ENCODE measurements around the gene ATP6V1C2.

ATP6V1C2 gene

GRCh38 chr2:10772201-10772867 lies 50.9 kb downstream of the ATP6V1C2 start:
- Histone ChIP-seq H3K27ac (ENCODE audit: low read depth, low read length) (peak overlapping the region; percentile 92), H3K4me2 (ENCODE audit: low read length) (no peak overlapping the region), H2BK120ac (ENCODE audit: insufficient read depth, low read length, poor library complexity) (peak overlapping the region; percentile 80), H3K14ac (ENCODE audit: low read length) (peak overlapping the region; percentile 91), H2AK5ac (ENCODE audit: low read length) (peak overlapping the region; percentile 86), H3K4me1 (ENCODE audit: control insufficient read depth in 1 of 2, insufficient read depth in 2 of 2, low read length in 2 of 2) (peaks cover 23 to 29% of the 10 kb centered on the region in 2 experiments), H3K18ac (ENCODE audit: low read length) (peak overlapping the region; percentile 88), H3K79me2 (ENCODE audit: control insufficient read depth, insufficient read depth, low read length, poor library complexity) (peaks cover 7% of the 10 kb centered on the region), H3K36me3 (ENCODE audit: control insufficient read depth in 1 of 2, insufficient read depth in 2 of 2, low read length in 2 of 2) (peaks cover 19 to 24% of the 10 kb centered on the region in 2 experiments), H3K4me3 (ENCODE audit: low read depth, low read length) (no peak overlapping the region), H4K91ac (ENCODE audit: low read depth, low read length) (peak overlapping the region; percentile 87), H3K9ac (ENCODE audit: low read length) (no peak overlapping the region), H3K9me3 (ENCODE audit: insufficient read depth, low read depth, low read length) (no peaks in the 10 kb centered on the region), H3K27me3 (ENCODE audit: insufficient read depth, low read length) (no peaks in the 10 kb centered on the region), H3K23ac (ENCODE audit: low read length) (no peak overlapping the region), H2BK5ac (ENCODE audit: low read depth, low read length, poor library complexity) (peak overlapping the region; percentile 43), H2AFZ (ENCODE audit: insufficient read depth, low read length, poor library complexity) (peak overlapping the region; percentile 1), H3K79me1 (ENCODE audit: low read length) (peaks cover 21% of the 10 kb centered on the region), H2BK12ac (ENCODE audit: low read length) (peak overlapping the region; percentile 88), H4K12ac (ENCODE audit: low read depth, low read length) (no peak overlapping the region), H4K8ac (ENCODE audit: low read depth, low read length) (no peak overlapping the region), H3K4ac (ENCODE audit: low read depth, low read length) (peak overlapping the region; percentile 75)
- WGBS (ENCODE audit: extremely low coverage, insufficient coverage, insufficient read length), result no CpG with 5 or more reads among the region's 12 CpGs
- DNase-seq, result no peak

DNA sequence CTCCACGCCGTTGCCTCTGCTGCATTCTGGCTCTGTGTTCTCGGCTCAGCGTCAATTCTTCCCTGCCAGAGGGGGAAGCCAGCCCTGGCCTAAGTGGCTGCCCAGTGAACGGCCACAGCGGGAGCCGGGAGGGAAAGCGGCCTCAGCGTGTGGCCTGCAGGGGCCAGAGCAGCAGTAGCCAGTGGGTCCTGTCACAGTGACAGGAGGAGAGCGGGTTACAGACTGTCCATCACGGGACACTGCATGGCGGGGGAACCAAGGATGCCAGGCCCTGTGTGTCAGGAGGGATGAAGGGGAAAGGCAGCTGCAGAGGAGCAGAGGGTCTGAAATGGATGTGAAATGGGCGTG lies 51.4 kb downstream of the ATP6V1C2 start:
- DNase-seq, result no peak
- H2BK5ac ChIP-seq (ENCODE audit: low read depth, low read length, poor library complexity), result peak overlapping the region; percentile 43
- H2BK120ac ChIP-seq (ENCODE audit: insufficient read depth, low read length, poor library complexity), result peak overlapping the region; percentile 80
- peak overlapping the region; percentile 88 for H2BK12ac ChIP-seq (ENCODE audit: low read length)
- peak overlapping the region; percentile 75 for H3K4ac ChIP-seq (ENCODE audit: low read depth, low read length)
- H3K9me3 ChIP-seq (ENCODE audit: insufficient read depth, low read depth, low read length), result no peaks in the 10 kb centered on the region
- H3K36me3 ChIP-seq (ENCODE audit: control insufficient read depth in 1 of 2, insufficient read depth in 2 of 2, low read length in 2 of 2), result peaks cover 24 to 26% of the 10 kb centered on the region in 2 experiments
- peak overlapping the region; percentile 87 for H4K91ac ChIP-seq (ENCODE audit: low read depth, low read length)
- H3K4me3 ChIP-seq (ENCODE audit: low read depth, low read length), result no peak overlapping the region
- WGBS (ENCODE audit: extremely low coverage, insufficient coverage, insufficient read length), result no CpG with 5 or more reads among the region's 13 CpGs
- H4K8ac ChIP-seq (ENCODE audit: low read depth, low read length), result peak overlapping the region; percentile 54
- H3K9ac ChIP-seq (ENCODE audit: low read length), result no peak overlapping the region
- no peak overlapping the region for H3K4me2 ChIP-seq (ENCODE audit: low read length)
- no peak overlapping the region for H4K12ac ChIP-seq (ENCODE audit: low read depth, low read length)
- H3K27ac ChIP-seq (ENCODE audit: low read depth, low read length), result peak overlapping the region; percentile 92
- H2AFZ ChIP-seq (ENCODE audit: insufficient read depth, low read length, poor library complexity), result peak overlapping the region; percentile 1
- peak overlapping the region; percentile 86 for H2AK5ac ChIP-seq (ENCODE audit: low read length)
- H3K4me1 ChIP-seq (ENCODE audit: control insufficient read depth in 1 of 2, insufficient read depth in 2 of 2, low read length in 2 of 2), result peaks cover 23 to 29% of the 10 kb centered on the region in 2 experiments
- no peaks in the 10 kb centered on the region for H3K27me3 ChIP-seq (ENCODE audit: insufficient read depth, low read length)
- H3K18ac ChIP-seq (ENCODE audit: low read length), result peak overlapping the region; percentile 88
- H3K79me1 ChIP-seq (ENCODE audit: low read length), result peaks cover 21% of the 10 kb centered on the region
- H3K14ac ChIP-seq (ENCODE audit: low read length), result peak overlapping the region; percentile 91
- H3K79me2 ChIP-seq (ENCODE audit: control insufficient read depth, insufficient read depth, low read length, poor library complexity), result peaks cover 7% of the 10 kb centered on the region
- H3K23ac ChIP-seq (ENCODE audit: low read length), result no peak overlapping the region

GRCh38 chr2:10773821-10774341 lies 52.5 kb downstream of the ATP6V1C2 start:
- H2BK5ac ChIP-seq (ENCODE audit: low read depth, low read length, poor library complexity), result peak overlapping the region; percentile 56
- no CpG with 5 or more reads among the region's 8 CpGs for WGBS (ENCODE audit: extremely low coverage, insufficient coverage, insufficient read length)
- H4K91ac ChIP-seq (ENCODE audit: low read depth, low read length), result peak overlapping the region; percentile 88
- no peak overlapping the region for H3K9ac ChIP-seq (ENCODE audit: low read length)
- peaks cover 7% of the 10 kb centered on the region for H3K79me2 ChIP-seq (ENCODE audit: control insufficient read depth, insufficient read depth, low read length, poor library complexity)
- no peak overlapping the region for H3K18ac ChIP-seq (ENCODE audit: low read length)
- H2AFZ ChIP-seq (ENCODE audit: insufficient read depth, low read length, poor library complexity), result no peak overlapping the region
- peak overlapping the region; percentile 67 for H2BK120ac ChIP-seq (ENCODE audit: insufficient read depth, low read length, poor library complexity)
- peaks cover 21% of the 10 kb centered on the region for H3K79me1 ChIP-seq (ENCODE audit: low read length)
- H4K8ac ChIP-seq (ENCODE audit: low read depth, low read length), result peak overlapping the region; percentile 83
- no peak overlapping the region for H3K4me2 ChIP-seq (ENCODE audit: low read length)
- H3K23ac ChIP-seq (ENCODE audit: low read length), result no peak overlapping the region
- no peaks in the 10 kb centered on the region for H3K9me3 ChIP-seq (ENCODE audit: insufficient read depth, low read depth, low read length)
- no peak overlapping the region for H4K12ac ChIP-seq (ENCODE audit: low read depth, low read length)
- H2BK12ac ChIP-seq (ENCODE audit: low read length), result no peak overlapping the region
- H3K36me3 ChIP-seq (ENCODE audit: control insufficient read depth in 1 of 2, insufficient read depth in 2 of 2, low read length in 2 of 2), result peaks cover 34 to 37% of the 10 kb centered on the region in 2 experiments
- peaks cover 23 to 29% of the 10 kb centered on the region in 2 experiments for H3K4me1 ChIP-seq (ENCODE audit: control insufficient read depth in 1 of 2, insufficient read depth in 2 of 2, low read length in 2 of 2)
- H3K4me3 ChIP-seq (ENCODE audit: low read depth, low read length), result no peak overlapping the region
- DNase-seq, result peak; percentile 99
- no peak overlapping the region for H3K4ac ChIP-seq (ENCODE audit: low read depth, low read length)
- H3K27me3 ChIP-seq (ENCODE audit: insufficient read depth, low read length), result no peaks in the 10 kb centered on the region
- peak overlapping the region; percentile 92 for H3K27ac ChIP-seq (ENCODE audit: low read depth, low read length)
- H2AK5ac ChIP-seq (ENCODE audit: low read length), result no peak overlapping the region
- H3K14ac ChIP-seq (ENCODE audit: low read length), result peak overlapping the region; percentile 47

- Histone ChIP-seq H3K4me2 (ENCODE audit: low read length) (no peak overlapping the region), H2AK5ac (ENCODE audit: low read length) (peak overlapping the region; percentile 4), H2BK120ac (ENCODE audit: insufficient read depth, low read length, poor library complexity) (peak overlapping the region; percentile 67), H3K4me3 (ENCODE audit: low read depth, low read length) (no peak overlapping the region), H3K9ac (ENCODE audit: low read length) (no peak overlapping the region), H3K4me1 (ENCODE audit: control insufficient read depth in 1 of 2, insufficient read depth in 2 of 2, low read length in 2 of 2) (peaks cover 23 to 29% of the 10 kb centered on the region in 2 experiments), H2BK12ac (ENCODE audit: low read length) (peak overlapping the region; percentile 29), H3K9me3 (ENCODE audit: insufficient read depth, low read depth, low read length) (no peaks in the 10 kb centered on the region), H3K79me1 (ENCODE audit: low read length) (peaks cover 21% of the 10 kb centered on the region), H4K91ac (ENCODE audit: low read depth, low read length) (peak overlapping the region; percentile 88), H4K12ac (ENCODE audit: low read depth, low read length) (peak overlapping the region; percentile 58), H2AFZ (ENCODE audit: insufficient read depth, low read length, poor library complexity) (peak overlapping the region; percentile 57), H3K18ac (ENCODE audit: low read length) (peak overlapping the region; percentile 36), H3K27ac (ENCODE audit: low read depth, low read length) (peak overlapping the region; percentile 92), H3K27me3 (ENCODE audit: insufficient read depth, low read length) (no peaks in the 10 kb centered on the region), H3K36me3 (ENCODE audit: control insufficient read depth in 1 of 2, insufficient read depth in 2 of 2, low read length in 2 of 2) (peaks cover 34 to 35% of the 10 kb centered on the region in 2 experiments), H2BK5ac (ENCODE audit: low read depth, low read length, poor library complexity) (peak overlapping the region; percentile 56), H3K23ac (ENCODE audit: low read length) (no peak overlapping the region), H3K14ac (ENCODE audit: low read length) (peak overlapping the region; percentile 47), H3K79me2 (ENCODE audit: control insufficient read depth, insufficient read depth, low read length, poor library complexity) (peaks cover 7% of the 10 kb centered on the region), H3K4ac (ENCODE audit: low read depth, low read length) (peak overlapping the region; percentile 9), H4K8ac (ENCODE audit: low read depth, low read length) (peak overlapping the region; percentile 83)
- no peak for DNase-seq
- no CpG with 5 or more reads among the region's 6 CpGs for WGBS (ENCODE audit: extremely low coverage, insufficient coverage, insufficient read length)
Observed at GRCh38 chr2:10774394-10774793, 53.0 kb downstream of the ATP6V1C2 start.

Measured in trophoblast cell (in vitro differentiated cells and primary cell).